Measurements from ENCODE around the gene MIPEP. TPM values are rescaled to one million over a fixed set of nuclear protein-coding genes. Genes with fewer than 3 reads are reported as not detected.
A peak's percentile ranks its signal among the peaks of the same experiment; 100 is the strongest.

The MIPEP gene
- total RNA-seq, 1 donor from 2014 or later, result 32.6 TPM

GRCh38 chr13:23852351-23852750 lies 36.8 kb downstream of the MIPEP start:
- DNase-seq (ENCODE audit: low read depth), result no peak

- DNase-seq (ENCODE audit: low read depth), result peak; percentile 9
Observed at GRCh38 chr13:23851106-23851505, 38.1 kb downstream of the MIPEP start.

GRCh38 chr13:23850134-23850533 lies 39.1 kb downstream of the MIPEP start:
- no peak for DNase-seq (ENCODE audit: low read depth)

GRCh38 chr13:23849670-23850069 lies 39.5 kb downstream of the MIPEP start:
- no peak for DNase-seq (ENCODE audit: low read depth)

- DNase-seq (ENCODE audit: low read depth), result no peak
Observed at GRCh38 chr13:23848646-23849141, 40.5 kb downstream of the MIPEP start.

GRCh38 chr13:23848019-23848418 lies 41.2 kb downstream of the MIPEP start:
- no peak for DNase-seq (ENCODE audit: low read depth)

GRCh38 chr13:23847497-23847896 lies 41.7 kb downstream of the MIPEP start:
- no peak for DNase-seq (ENCODE audit: low read depth)

- DNase-seq (ENCODE audit: low read depth), result no peak
Observed at GRCh38 chr13:23845105-23845725, 44.0 kb downstream of the MIPEP start.

GRCh38 chr13:23844132-23844531 lies 45.1 kb downstream of the MIPEP start:
- DNase-seq (ENCODE audit: low read depth), result no peak

GRCh38 chr13:23843436-23843835 lies 45.8 kb downstream of the MIPEP start:
- DNase-seq (ENCODE audit: low read depth), result no peak

- DNase-seq (ENCODE audit: low read depth), result no peak
Observed at GRCh38 chr13:23842406-23842805, 46.8 kb downstream of the MIPEP start.

- DNase-seq (ENCODE audit: low read depth), result no peak
Observed at GRCh38 chr13:23833733-23834611, 55.2 kb downstream of the MIPEP start.

GRCh38 chr13:23828866-23829265 lies 60.3 kb downstream of the MIPEP start:
- DNase-seq (ENCODE audit: low read depth), result peak; percentile 45

- DNase-seq (ENCODE audit: low read depth), result no peak
Observed at GRCh38 chr13:23828086-23828485, 61.1 kb downstream of the MIPEP start.

GRCh38 chr13:23825179-23825578 lies 64.0 kb downstream of the MIPEP start:
- DNase-seq (ENCODE audit: low read depth), result no peak

- no peak for DNase-seq (ENCODE audit: low read depth)
Observed at GRCh38 chr13:23824371-23824770, 64.8 kb downstream of the MIPEP start.

GRCh38 chr13:23822252-23822824 lies 66.9 kb downstream of the MIPEP start:
- DNase-seq (ENCODE audit: low read depth), result peak; percentile 10

- DNase-seq (ENCODE audit: low read depth), result no peak
Observed at GRCh38 chr13:23820530-23820929, 68.7 kb downstream of the MIPEP start.

- no peak for DNase-seq (ENCODE audit: low read depth)
Observed at GRCh38 chr13:23817830-23818229, 71.4 kb downstream of the MIPEP start.

- DNase-seq (ENCODE audit: low read depth), result no peak
Observed at GRCh38 chr13:23817136-23817535, 72.1 kb downstream of the MIPEP start.

- DNase-seq (ENCODE audit: low read depth), result no peak
Observed at GRCh38 chr13:23813635-23814034, 75.6 kb downstream of the MIPEP start.

- peak; percentile 15 for DNase-seq (ENCODE audit: low read depth)
Observed at GRCh38 chr13:23811366-23812062, 77.7 kb downstream of the MIPEP start.

All from renal cortical epithelial cell (primary cell).